GM23338 (cell line): Measurements from ENCODE around the gene PRTFDC1.

Source experiments
- CTCF ChIP-seq, 2 experiments: fragments of 200-600 bp in 1 of 2; sonication (generic) in 1 of 2; conservative IDR thresholded peaks; 2 replicates each; pipeline versions ENCODE4 v1.5.1 to v1.6.1; 2016 to 2017; ENCODE audit warnings: antibody characterized with exemption in 2 of 2, low read depth in 2 of 2, mild to moderate bottlenecking in 2 of 2, moderate library complexity in 1 of 2
- ETS1 ChIP-seq: IDR thresholded peaks from 2 replicates; pipeline ENCODE4 v1.6.1; 2016; ENCODE audit warnings: antibody characterized with exemption
- EZH2 ChIP-seq: fragments of 200-600 bp; sonication (generic); IDR thresholded peaks from one replicate; pipeline ENCODE4 v1.8.0; 2017; ENCODE audit warnings: antibody characterized with exemption, mild to moderate bottlenecking, low read depth; ENCODE audit not compliant: unreplicated experiment
- EZH2phosphoT487 ChIP-seq: fragments of 200-600 bp; sonication (generic); IDR thresholded peaks from one replicate; pipeline ENCODE4 v1.8.1; 2018; ENCODE audit warnings: antibody characterized with exemption; ENCODE audit not compliant: unreplicated experiment
- REST ChIP-seq: IDR thresholded peaks from one replicate; pipeline ENCODE4 v1.6.1; 2018; ENCODE audit warnings: antibody characterized with exemption; ENCODE audit not compliant: unreplicated experiment
- ZNF331 ChIP-seq: fragments of 250-450 bp; sonication (Bioruptor Pico); IDR thresholded peaks from 2 replicates; pipeline ENCODE4 v1.5.0; 2020; ENCODE audit warnings: low read depth, mild to moderate bottlenecking, moderate library complexity

GRCh38 chr10:24906372-24906771 lies 46.0 kb downstream of the PRTFDC1 start:
- TF ChIP-seq ZNF331: no peak
- TF ChIP-seq REST: no peak
- no peak for TF ChIP-seq CTCF (conservative IDR thresholded peaks at IDR 0.05; ENCODE audit: low read depth in 2 of 2)
- no peak for TF ChIP-seq EZH2
- no peak for TF ChIP-seq EZH2phosphoT487
- TF ChIP-seq ETS1: no peak
